ENCODE results near the gene RET.

RET gene

GRCh38 chr10:43057231-43057711 lies 19.6 kb upstream of the RET start:
- H3K9ac ChIP-seq (ENCODE audit: insufficient read length): no peak overlapping the region
- no peak for DNase-seq (ENCODE audit: low read depth, low spot score)
- no peaks in the 10 kb centered on the region for H3K9me3 ChIP-seq (ENCODE audit: low read depth, low read length)
- TF ChIP-seq POLR2AphosphoS5 (IDR thresholded peaks at IDR 0.05; ENCODE audit: borderline replicate concordance, low read depth, low read length) (no peak), FOXP2 (optimal IDR thresholded peaks at IDR 0.05; ENCODE audit: control extremely low read depth, extremely low read length, insufficient read depth) (no peak), EZH2 (IDR thresholded peaks at IDR 0.05) (no peak)
- no peak overlapping the region for H3K4me3 ChIP-seq
- no peak overlapping the region for H3K27ac ChIP-seq
- no peaks in the 10 kb centered on the region for H3K36me3 ChIP-seq (ENCODE audit: insufficient read depth, low read length)

- H3K9ac ChIP-seq (ENCODE audit: insufficient read length): no peak overlapping the region
- no peak overlapping the region for H3K4me3 ChIP-seq
- no peak for DNase-seq (ENCODE audit: low read depth, low spot score)
- no peak for TF ChIP-seq EZH2 (IDR thresholded peaks at IDR 0.05)
- no peak for TF ChIP-seq POLR2AphosphoS5 (IDR thresholded peaks at IDR 0.05; ENCODE audit: borderline replicate concordance, low read depth, low read length)
- no peak for TF ChIP-seq FOXP2 (optimal IDR thresholded peaks at IDR 0.05; ENCODE audit: control extremely low read depth, extremely low read length, insufficient read depth)
- H3K36me3 ChIP-seq (ENCODE audit: insufficient read depth, low read length): no peaks in the 10 kb centered on the region
- H3K9me3 ChIP-seq (ENCODE audit: low read depth, low read length): no peaks in the 10 kb centered on the region
- H3K27ac ChIP-seq: no peak overlapping the region
Observed at GRCh38 chr10:43057831-43058340, 19.0 kb upstream of the RET start.

GRCh38 chr10:43058716-43059335 lies 18.0 kb upstream of the RET start:
- no peak for DNase-seq (ENCODE audit: low read depth, low spot score)
- TF ChIP-seq POLR2AphosphoS5 (IDR thresholded peaks at IDR 0.05; ENCODE audit: borderline replicate concordance, low read depth, low read length) (no peak), FOXP2 (optimal IDR thresholded peaks at IDR 0.05; ENCODE audit: control extremely low read depth, extremely low read length, insufficient read depth) (no peak), EZH2 (IDR thresholded peaks at IDR 0.05) (no peak)
- H3K27ac ChIP-seq: no peak overlapping the region
- no peaks in the 10 kb centered on the region for H3K9me3 ChIP-seq (ENCODE audit: low read depth, low read length)
- H3K4me3 ChIP-seq: no peak overlapping the region
- no peak overlapping the region for H3K9ac ChIP-seq (ENCODE audit: insufficient read length)
- no peaks in the 10 kb centered on the region for H3K36me3 ChIP-seq (ENCODE audit: insufficient read depth, low read length)

- Histone ChIP-seq H3K27ac (no peak overlapping the region), H3K9ac (ENCODE audit: insufficient read length) (no peak overlapping the region), H3K9me3 (ENCODE audit: low read depth, low read length) (no peaks in the 10 kb centered on the region), H3K4me3 (no peak overlapping the region), H3K36me3 (ENCODE audit: insufficient read depth, low read length) (no peaks in the 10 kb centered on the region)
- no peak for DNase-seq (ENCODE audit: low read depth, low spot score)
- TF ChIP-seq FOXP2 (optimal IDR thresholded peaks at IDR 0.05; ENCODE audit: control extremely low read depth, extremely low read length, insufficient read depth) (no peak), POLR2AphosphoS5 (IDR thresholded peaks at IDR 0.05; ENCODE audit: borderline replicate concordance, low read depth, low read length) (no peak), EZH2 (IDR thresholded peaks at IDR 0.05) (no peak)
Observed at GRCh38 chr10:43059336-43059720, 17.5 kb upstream of the RET start.

- no peak for DNase-seq (ENCODE audit: low read depth, low spot score)
- TF ChIP-seq POLR2AphosphoS5 (IDR thresholded peaks at IDR 0.05; ENCODE audit: borderline replicate concordance, low read depth, low read length) (no peak), EZH2 (IDR thresholded peaks at IDR 0.05) (no peak), FOXP2 (optimal IDR thresholded peaks at IDR 0.05; ENCODE audit: control extremely low read depth, extremely low read length, insufficient read depth) (no peak)
- H3K27ac ChIP-seq: no peak overlapping the region
Observed at GRCh38 chr10:43059828-43060227, 17.0 kb upstream of the RET start.

GRCh38 chr10:43060291-43060690 lies 16.6 kb upstream of the RET start:
- no peak overlapping the region for H3K4me3 ChIP-seq
- H3K27ac ChIP-seq: no peak overlapping the region
- no peak overlapping the region for H3K9ac ChIP-seq (ENCODE audit: insufficient read length)
- no peak for DNase-seq (ENCODE audit: low read depth, low spot score)
- H3K36me3 ChIP-seq (ENCODE audit: insufficient read depth, low read length): no peaks in the 10 kb centered on the region
- TF ChIP-seq POLR2AphosphoS5 (IDR thresholded peaks at IDR 0.05; ENCODE audit: borderline replicate concordance, low read depth, low read length): no peak
- no peak for TF ChIP-seq EZH2 (IDR thresholded peaks at IDR 0.05)
- TF ChIP-seq FOXP2 (optimal IDR thresholded peaks at IDR 0.05; ENCODE audit: control extremely low read depth, extremely low read length, insufficient read depth): no peak
- H3K9me3 ChIP-seq (ENCODE audit: low read depth, low read length): no peaks in the 10 kb centered on the region

More at GRCh38 chr10:43059828-43060227, 17.0 kb upstream of the RET start:
- H3K9ac ChIP-seq (ENCODE audit: insufficient read length): no peak overlapping the region
- H3K9me3 ChIP-seq (ENCODE audit: low read depth, low read length): no peaks in the 10 kb centered on the region
- no peaks in the 10 kb centered on the region for H3K36me3 ChIP-seq (ENCODE audit: insufficient read depth, low read length)
- H3K4me3 ChIP-seq: no peak overlapping the region

GRCh38 chr10:43061331-43061730 lies 15.5 kb upstream of the RET start:
- no peak for DNase-seq (ENCODE audit: low read depth, low spot score)
- H3K4me3 ChIP-seq: no peak overlapping the region
- H3K36me3 ChIP-seq (ENCODE audit: insufficient read depth, low read length): no peaks in the 10 kb centered on the region
- TF ChIP-seq EZH2 (IDR thresholded peaks at IDR 0.05): no peak
- TF ChIP-seq POLR2AphosphoS5 (IDR thresholded peaks at IDR 0.05; ENCODE audit: borderline replicate concordance, low read depth, low read length): no peak
- TF ChIP-seq FOXP2 (optimal IDR thresholded peaks at IDR 0.05; ENCODE audit: control extremely low read depth, extremely low read length, insufficient read depth): no peak
- H3K27ac ChIP-seq: no peak overlapping the region
- H3K9me3 ChIP-seq (ENCODE audit: low read depth, low read length): no peaks in the 10 kb centered on the region
- no peak overlapping the region for H3K9ac ChIP-seq (ENCODE audit: insufficient read length)

- H3K9me3 ChIP-seq (ENCODE audit: low read depth, low read length): no peaks in the 10 kb centered on the region
- H3K27ac ChIP-seq: no peak overlapping the region
- TF ChIP-seq EZH2 (IDR thresholded peaks at IDR 0.05) (no peak), FOXP2 (optimal IDR thresholded peaks at IDR 0.05; ENCODE audit: control extremely low read depth, extremely low read length, insufficient read depth) (no peak), POLR2AphosphoS5 (IDR thresholded peaks at IDR 0.05; ENCODE audit: borderline replicate concordance, low read depth, low read length) (no peak)
- H3K9ac ChIP-seq (ENCODE audit: insufficient read length): no peak overlapping the region
- no peak for DNase-seq (ENCODE audit: low read depth, low spot score)
- H3K36me3 ChIP-seq (ENCODE audit: insufficient read depth, low read length): no peaks in the 10 kb centered on the region
- no peak overlapping the region for H3K4me3 ChIP-seq
Observed at GRCh38 chr10:43061760-43062159, 15.1 kb upstream of the RET start.
